Neural progenitor cell (in vitro differentiated cells): ENCODE results near the gene SFMBT2. TPM values are rescaled to one million over a fixed set of nuclear protein-coding genes. Genes with fewer than 3 reads are reported as not detected.

ENCODE experiments used
- DNase-seq: peaks from one replicate; pipeline ENCODE4 v3.0.0-alpha.2; 2016; ENCODE audit warnings: low spot score
- H2AFZ ChIP-seq: fragments of 200-600 bp; sonication (generic); replicated peaks from 2 replicates; pipeline ENCODE4 v1.6.1; 2016; ENCODE audit warnings: antibody characterized with exemption
- H3F3A ChIP-seq: fragments of 200-600 bp; sonication (generic); 2 replicates; pipeline ENCODE4 v1.6.1; 2016; ENCODE audit warnings: antibody characterized with exemption, low read depth
- H3K27ac ChIP-seq: fragments of 200-600 bp; sonication (generic); 2 replicates; pipeline ENCODE4 v1.5.1; 2016; ENCODE audit warnings: mild to moderate bottlenecking
- H3K27me3 ChIP-seq: fragments of 200-600 bp; sonication (generic); 2 replicates; pipeline ENCODE4 v1.6.1; 2016; ENCODE audit warnings: mild to moderate bottlenecking, moderate library complexity
- H3K36me3 ChIP-seq: fragments of 200-600 bp; sonication (generic); 2 replicates; pipeline ENCODE4 v1.5.1; 2016
- H3K4me1 ChIP-seq: fragments of 200-600 bp; sonication (generic); 2 replicates; pipeline ENCODE4 v1.6.1; 2016; ENCODE audit warnings: mixed run types
- H3K4me2 ChIP-seq: fragments of 200-600 bp; sonication (generic); 2 replicates; pipeline ENCODE4 v1.6.1; 2016
- H3K4me3 ChIP-seq: fragments of 200-600 bp; sonication (generic); 2 replicates; pipeline ENCODE4 v1.5.1; 2016
- H3K79me2 ChIP-seq: fragments of 200-600 bp; sonication (generic); 2 replicates; pipeline ENCODE4 v1.6.1; 2016; ENCODE audit warnings: low read depth
- H3K9ac ChIP-seq: fragments of 200-600 bp; sonication (generic); 2 replicates; pipeline ENCODE4 v1.6.1; 2016
- H3K9me3 ChIP-seq: fragments of 200-600 bp; sonication (generic); 2 replicates; pipeline ENCODE4 v1.5.1; 2016; ENCODE audit warnings: low read depth
- H4K20me1 ChIP-seq: fragments of 200-600 bp; sonication (generic); 2 replicates; pipeline ENCODE4 v1.6.1; 2016; ENCODE audit warnings: low read depth
- H3K27ac Mint-ChIP-seq: 3 replicates; pipeline ENCODE4 v1.8.0; 2021; ENCODE audit warnings: mixed read lengths
- H3K27me3 Mint-ChIP-seq: 2 replicates; pipeline ENCODE4 v1.8.0; 2022; ENCODE audit warnings: low read depth, mild to moderate bottlenecking, inconsistent platforms, moderate library complexity, mixed read lengths; ENCODE audit not compliant: insufficient read depth
- H3K36me3 Mint-ChIP-seq: 3 replicates; pipeline ENCODE4 v1.8.0; 2021; ENCODE audit warnings: mixed read lengths
- H3K4me1 Mint-ChIP-seq: 3 replicates; pipeline ENCODE4 v1.8.0; 2021; ENCODE audit warnings: mixed read lengths
- H3K4me3 Mint-ChIP-seq: 3 replicates; pipeline ENCODE4 v1.8.0; 2021; ENCODE audit warnings: mild to moderate bottlenecking, moderate library complexity, mixed read lengths
- H3K9me3 Mint-ChIP-seq: 3 replicates; pipeline ENCODE4 v1.8.0; 2020; ENCODE audit warnings: mixed read lengths
- EZH2 ChIP-seq: fragments of 200-600 bp; sonication (generic); IDR thresholded peaks from 2 replicates; pipeline ENCODE4 v1.6.1; 2017; ENCODE audit warnings: antibody characterized with exemption, mild to moderate bottlenecking, moderate library complexity
- EZH2phosphoT487 ChIP-seq: fragments of 200-600 bp; sonication (generic); IDR thresholded peaks from 2 replicates; pipeline ENCODE4 v1.6.1; 2017; ENCODE audit warnings: antibody characterized with exemption
- total RNA-seq: library from RNA; depleted of rRNA; stranded (reverse); fragments of >200 nt; gene quantifications from 2 replicates; pipeline ENCODE4 v1.2.3, GENCODE V29; 2015; ENCODE audit warnings: low replicate concordance
- TF ChIP-seq, protein P1 (sequence below): fragments of 200-600 bp; sonication (generic); IDR thresholded peaks from 2 replicates; pipeline ENCODE4 v1.5.1; 2017; ENCODE audit warnings: antibody characterized with exemption, mild to moderate bottlenecking

Gene SFMBT2
- total RNA-seq, 1 donor from 2014 or later: 1.8 TPM

GRCh38 chr10:7359356-7359755 is 51.5 kb downstream of the SFMBT2 start:
- no peak overlapping the region for H2AFZ ChIP-seq
- DNase-seq: no peak
- no peaks in the 10 kb centered on the region for H3F3A ChIP-seq
- Mint-ChIP-seq H3K27me3 (peaks cover 2% of the 10 kb centered on the region), H3K36me3 (peaks cover 32% of the 10 kb centered on the region), H3K27ac (no peak overlapping the region), H3K9me3 (peaks cover 12% of the 10 kb centered on the region), H3K4me3 (no peak overlapping the region), H3K4me1 (no peaks in the 10 kb centered on the region)
- H3K4me3 ChIP-seq: no peak overlapping the region
- H3K9ac ChIP-seq: no peak overlapping the region
- no peaks in the 10 kb centered on the region for H4K20me1 ChIP-seq
- H3K4me2 ChIP-seq: no peak overlapping the region
- H3K4me1 ChIP-seq: no peaks in the 10 kb centered on the region
- no peak for TF ChIP-seq EZH2
- TF ChIP-seq, protein P1, sequence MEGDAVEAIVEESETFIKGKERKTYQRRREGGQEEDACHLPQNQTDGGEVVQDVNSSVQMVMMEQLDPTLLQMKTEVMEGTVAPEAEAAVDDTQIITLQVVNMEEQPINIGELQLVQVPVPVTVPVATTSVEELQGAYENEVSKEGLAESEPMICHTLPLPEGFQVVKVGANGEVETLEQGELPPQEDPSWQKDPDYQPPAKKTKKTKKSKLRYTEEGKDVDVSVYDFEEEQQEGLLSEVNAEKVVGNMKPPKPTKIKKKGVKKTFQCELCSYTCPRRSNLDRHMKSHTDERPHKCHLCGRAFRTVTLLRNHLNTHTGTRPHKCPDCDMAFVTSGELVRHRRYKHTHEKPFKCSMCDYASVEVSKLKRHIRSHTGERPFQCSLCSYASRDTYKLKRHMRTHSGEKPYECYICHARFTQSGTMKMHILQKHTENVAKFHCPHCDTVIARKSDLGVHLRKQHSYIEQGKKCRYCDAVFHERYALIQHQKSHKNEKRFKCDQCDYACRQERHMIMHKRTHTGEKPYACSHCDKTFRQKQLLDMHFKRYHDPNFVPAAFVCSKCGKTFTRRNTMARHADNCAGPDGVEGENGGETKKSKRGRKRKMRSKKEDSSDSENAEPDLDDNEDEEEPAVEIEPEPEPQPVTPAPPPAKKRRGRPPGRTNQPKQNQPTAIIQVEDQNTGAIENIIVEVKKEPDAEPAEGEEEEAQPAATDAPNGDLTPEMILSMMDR: no peak
- TF ChIP-seq EZH2phosphoT487: no peak
- no peaks in the 10 kb centered on the region for H3K27me3 ChIP-seq
- H3K9me3 ChIP-seq: no peaks in the 10 kb centered on the region
- H3K36me3 ChIP-seq: peaks cover 6% of the 10 kb centered on the region
- no peaks in the 10 kb centered on the region for H3K79me2 ChIP-seq
- no peak overlapping the region for H3K27ac ChIP-seq

DNA sequence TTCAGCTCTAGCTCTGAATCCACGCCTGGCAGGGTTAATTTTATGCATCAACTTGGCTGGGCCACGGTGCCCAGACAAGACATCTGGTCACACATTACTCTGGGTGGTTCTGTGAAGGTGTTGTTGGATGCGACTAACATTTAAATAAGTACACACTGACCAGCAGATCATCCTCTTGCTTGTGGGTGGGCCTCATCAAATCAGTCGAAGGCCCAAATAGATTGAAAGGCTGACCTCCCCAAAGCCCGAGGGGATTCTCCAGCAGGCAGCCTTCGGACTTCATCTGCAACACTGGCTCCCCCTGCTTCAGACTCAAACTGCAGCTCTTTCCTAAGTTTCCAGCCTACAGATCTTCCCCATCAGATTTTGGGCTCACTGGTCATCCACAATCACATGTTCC is 53.6 kb downstream of the SFMBT2 start:
- H3K4me3 Mint-ChIP-seq: no peak overlapping the region
- H3K4me1 Mint-ChIP-seq: no peaks in the 10 kb centered on the region
- Histone ChIP-seq H3K4me2 (no peak overlapping the region), H3K79me2 (no peaks in the 10 kb centered on the region), H3K4me3 (no peak overlapping the region), H3K27ac (no peak overlapping the region), H3F3A (no peaks in the 10 kb centered on the region), H3K9ac (no peak overlapping the region), H3K36me3 (peaks cover 6% of the 10 kb centered on the region), H4K20me1 (no peaks in the 10 kb centered on the region), H2AFZ (no peak overlapping the region), H3K27me3 (no peaks in the 10 kb centered on the region), H3K9me3 (no peaks in the 10 kb centered on the region), H3K4me1 (no peaks in the 10 kb centered on the region)
- H3K9me3 Mint-ChIP-seq: peaks cover 12% of the 10 kb centered on the region
- peaks cover 2% of the 10 kb centered on the region for H3K27me3 Mint-ChIP-seq
- peaks cover 21% of the 10 kb centered on the region for H3K36me3 Mint-ChIP-seq
- H3K27ac Mint-ChIP-seq: no peak overlapping the region
- no peak for DNase-seq
- TF ChIP-seq, protein P1: no peak
- TF ChIP-seq EZH2 (no peak), EZH2phosphoT487 (no peak)

GRCh38 chr10:7354330-7355047 is 56.3 kb downstream of the SFMBT2 start:
- Histone ChIP-seq H3K4me3 (no peak overlapping the region), H3F3A (no peaks in the 10 kb centered on the region), H3K79me2 (no peaks in the 10 kb centered on the region), H3K27me3 (no peaks in the 10 kb centered on the region), H3K9ac (no peak overlapping the region), H3K36me3 (no peaks in the 10 kb centered on the region), H3K4me1 (peaks cover 5% of the 10 kb centered on the region), H3K27ac (no peak overlapping the region), H4K20me1 (no peaks in the 10 kb centered on the region), H2AFZ (no peak overlapping the region), H3K4me2 (no peak overlapping the region), H3K9me3 (no peaks in the 10 kb centered on the region)
- H3K36me3 Mint-ChIP-seq: peaks cover 19% of the 10 kb centered on the region
- TF ChIP-seq, protein P1: no peak
- TF ChIP-seq EZH2phosphoT487: no peak
- TF ChIP-seq EZH2: no peak
- DNase-seq: no peak
- H3K9me3 Mint-ChIP-seq: peaks cover 7% of the 10 kb centered on the region
- H3K27me3 Mint-ChIP-seq: peaks cover 2% of the 10 kb centered on the region
- no peaks in the 10 kb centered on the region for H3K4me1 Mint-ChIP-seq
- no peak overlapping the region for H3K4me3 Mint-ChIP-seq
- no peak overlapping the region for H3K27ac Mint-ChIP-seq
